Measurements from ENCODE around the gene UBE2J2.
"Not testable (repeated sequence)": the region's sequence is repeated elsewhere in the genome, so short reads cannot be mapped to it uniquely, and the experiment has no call there.

The UBE2J2 gene

DNA sequence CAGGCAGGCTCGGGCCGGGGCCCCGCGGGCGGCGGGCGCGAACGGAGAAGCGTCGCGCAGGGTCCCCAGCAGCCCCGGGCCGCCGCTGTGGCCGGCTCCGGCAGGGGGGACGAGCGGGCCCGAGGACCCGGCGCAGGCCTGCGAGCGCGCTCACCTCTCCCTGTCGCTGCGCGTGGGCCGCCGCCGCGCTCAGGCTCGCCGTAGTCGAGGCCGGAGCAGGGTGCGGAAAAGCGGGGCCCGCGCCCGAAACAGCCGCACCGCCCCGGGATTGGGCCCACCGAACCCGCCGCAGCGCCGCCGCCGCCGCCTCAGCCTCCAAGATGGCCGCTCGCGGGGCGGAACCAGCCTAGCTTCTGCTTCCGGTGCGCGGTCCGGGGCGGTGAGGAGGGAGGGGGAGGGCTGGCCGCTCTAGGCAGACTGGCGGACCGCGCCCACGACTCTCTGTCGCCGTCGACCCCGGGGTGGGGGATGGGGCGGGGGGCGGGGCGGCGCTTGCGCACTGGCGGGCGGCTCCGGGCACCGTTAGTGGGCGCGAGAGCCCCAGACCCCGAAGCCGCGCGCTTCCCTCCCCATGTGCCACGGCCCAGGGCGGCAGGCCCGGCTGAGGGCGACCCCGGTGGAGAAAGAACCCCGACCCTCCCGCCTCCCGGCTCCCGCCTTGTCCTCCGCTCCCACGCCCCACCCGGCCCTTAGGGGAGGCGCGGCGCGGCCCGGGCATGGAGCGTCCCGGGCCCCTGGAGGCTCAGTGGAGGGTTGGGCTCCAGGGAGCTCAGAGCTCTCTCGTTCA, at the start of gene UBE2J2:
TSS of gene UBE2J2 (minus strand) at position 343 of the 787 bp plus-strand sequence. CDS start 5,862 bp downstream, outside the sequence.
- DNase-seq, result peak; percentile 81

GRCh38 chr1:1322952-1323351, 49.3 kb upstream of the UBE2J2 start:
- DNase-seq, result no peak

- no peak for DNase-seq
Measured at GRCh38 chr1:1322418-1322817, 48.8 kb upstream of the UBE2J2 start.

DNA sequence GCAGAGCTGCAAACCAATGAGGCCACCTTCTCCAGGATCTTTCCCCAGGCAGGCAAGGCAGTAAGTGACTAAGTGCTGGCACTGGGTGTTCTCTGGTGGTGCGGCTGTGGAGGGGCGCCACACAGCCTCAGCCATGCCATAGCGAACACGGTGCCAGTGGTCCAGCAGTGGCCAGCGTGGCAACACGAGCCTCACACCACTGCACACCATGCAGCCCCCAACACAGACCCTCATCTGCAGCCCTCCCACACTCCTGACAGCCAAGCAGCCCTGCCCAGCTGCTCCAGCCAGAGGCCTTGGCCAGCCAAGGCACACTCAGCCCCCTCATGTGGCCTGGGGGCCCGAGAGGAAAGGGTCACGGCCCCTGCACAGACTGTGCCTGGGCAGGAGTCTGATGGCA, 47.8 kb upstream of the UBE2J2 start:
- DNase-seq, result no peak

DNA sequence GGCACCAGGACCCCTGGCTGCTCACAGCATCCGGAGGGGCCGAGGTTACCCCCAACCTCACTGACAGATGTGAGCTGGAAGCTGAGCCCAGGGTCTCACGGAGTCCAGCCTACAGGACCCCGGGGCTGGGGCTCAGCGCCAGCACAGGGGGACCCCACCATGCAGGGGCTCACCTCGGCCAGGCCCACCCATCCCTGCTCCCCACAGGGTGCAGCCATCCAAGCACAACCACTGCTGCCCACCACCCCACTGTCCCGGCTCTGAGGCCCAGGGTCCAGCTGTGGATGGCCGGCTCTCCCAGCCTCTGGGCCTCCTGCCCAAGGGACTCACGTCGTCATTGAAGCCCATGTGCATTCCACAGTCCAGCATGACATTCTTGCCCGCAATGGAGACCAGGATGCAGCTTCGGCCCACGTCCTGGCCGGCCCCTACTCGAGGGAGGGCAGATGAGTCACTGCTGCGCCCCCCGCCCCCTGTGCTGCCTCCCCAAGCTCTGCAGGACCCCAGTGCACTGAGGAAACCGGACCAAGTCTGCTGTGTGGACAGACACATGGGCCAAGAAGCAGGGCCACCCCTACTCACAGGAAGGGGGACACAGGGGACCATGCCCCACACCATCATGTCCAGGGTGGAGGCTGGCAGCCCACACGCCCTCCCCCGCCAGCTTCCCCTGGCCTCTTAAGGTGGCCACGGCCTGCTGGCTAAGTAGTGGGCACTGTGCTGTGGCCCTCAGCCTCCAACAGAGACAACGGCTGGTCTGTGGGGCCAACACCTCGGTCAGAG, 47.2 kb upstream of the UBE2J2 start:
- no peak for DNase-seq

- DNase-seq, result no peak
Measured at GRCh38 chr1:1319646-1319941, 45.9 kb upstream of the UBE2J2 start.

DNA sequence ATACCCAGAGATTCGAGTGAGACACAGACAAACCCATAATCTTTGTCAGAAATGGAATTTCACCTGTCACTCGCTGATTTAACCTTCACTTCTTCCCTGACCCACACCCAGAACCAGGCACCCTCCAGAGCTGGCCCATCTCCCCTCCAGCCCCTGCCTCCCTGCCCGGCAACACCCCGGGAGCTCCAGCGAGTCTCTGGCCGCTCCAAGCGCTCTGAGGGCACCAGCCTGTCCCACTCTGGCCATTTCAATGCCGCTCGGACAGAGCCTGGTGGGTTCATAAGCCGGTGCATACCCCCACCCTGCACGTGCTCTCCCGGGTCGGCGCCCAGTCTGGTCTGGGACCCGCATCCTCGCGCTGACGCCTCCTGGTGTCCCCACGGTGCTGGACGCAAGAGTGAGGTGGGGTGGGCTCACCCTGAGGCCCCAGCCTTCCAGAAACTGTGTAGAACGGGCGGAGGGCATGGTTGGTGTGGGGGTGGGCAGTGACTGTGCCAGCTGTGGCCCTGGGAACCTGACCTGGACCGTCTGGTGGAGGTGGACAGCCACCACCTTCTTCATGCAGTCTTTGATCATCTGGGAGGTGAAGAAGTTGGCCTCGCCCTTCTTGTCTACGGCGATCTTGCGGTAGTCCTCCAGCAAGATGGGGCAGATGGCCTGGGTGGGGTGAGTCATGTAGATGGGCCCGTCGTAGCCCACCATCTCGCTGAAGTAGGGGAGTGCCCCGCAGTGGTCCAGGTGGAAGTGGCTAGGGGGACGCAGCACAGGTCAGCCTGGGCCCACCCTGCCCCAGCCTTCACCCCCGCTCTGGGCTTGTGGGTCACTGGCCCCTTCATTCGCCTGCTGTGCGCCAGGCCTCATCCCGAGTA, 45.4 kb upstream of the UBE2J2 start:
- DNase-seq, result no peak

GRCh38 chr1:1318131-1318652, 44.5 kb upstream of the UBE2J2 start:
- peak; percentile 74 for DNase-seq

DNA sequence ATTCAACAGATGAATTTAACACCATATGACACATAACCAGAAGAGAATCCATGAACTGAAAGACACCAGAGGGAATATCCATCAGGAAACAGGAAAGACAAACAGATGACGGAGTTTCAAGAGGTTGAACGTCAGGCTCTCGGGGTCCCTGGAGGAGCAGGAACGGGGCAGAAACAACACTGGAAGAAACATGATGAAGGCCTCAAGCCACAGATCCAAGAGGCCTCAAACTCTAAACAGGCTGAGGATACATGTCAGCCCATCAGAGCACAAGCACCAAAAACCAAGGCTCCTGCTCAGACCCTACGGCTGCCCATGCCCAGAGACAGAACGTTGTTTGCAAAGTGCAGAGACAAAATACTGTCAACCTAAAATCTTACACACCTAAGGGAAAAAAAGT, 43.8 kb upstream of the UBE2J2 start:
- DNase-seq, result no peak

- not testable (repeated sequence) for DNase-seq
Measured at GRCh38 chr1:1316199-1316598, 42.5 kb upstream of the UBE2J2 start.

- DNase-seq, result no peak
Measured at GRCh38 chr1:1315435-1315954, 41.8 kb upstream of the UBE2J2 start.

DNA sequence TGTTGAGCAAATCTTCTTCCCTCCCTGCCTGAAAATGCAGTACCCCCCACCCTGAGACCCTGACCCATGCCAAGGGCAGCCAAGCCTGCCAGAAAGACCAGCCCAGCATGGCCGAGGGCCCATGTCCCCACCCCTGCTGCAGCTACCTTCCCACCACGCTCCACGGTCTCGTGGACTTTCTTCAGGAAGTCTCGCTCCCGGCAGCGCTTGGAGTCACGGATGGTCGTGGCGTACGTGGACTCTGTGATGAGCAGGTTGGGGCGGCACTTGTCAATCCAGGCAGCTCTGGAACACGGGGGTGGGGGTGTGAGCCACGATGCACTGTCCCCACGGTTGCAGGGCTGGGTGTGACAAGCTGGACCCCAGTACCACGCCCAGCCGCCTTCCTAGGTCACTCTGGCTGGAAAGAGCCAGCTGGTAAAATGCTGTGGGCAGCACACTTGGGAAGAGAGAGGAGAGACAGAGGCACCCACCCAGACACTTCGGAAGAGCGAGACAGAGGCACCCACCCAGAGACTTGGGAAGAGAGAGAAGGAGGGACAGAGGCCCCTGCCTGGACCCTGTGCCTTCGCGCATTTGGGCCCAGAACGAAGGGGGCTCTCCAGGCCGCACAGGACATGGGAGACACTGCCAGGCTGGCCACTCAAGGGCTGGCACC, 41.2 kb upstream of the UBE2J2 start:
- DNase-seq, result no peak

DNA sequence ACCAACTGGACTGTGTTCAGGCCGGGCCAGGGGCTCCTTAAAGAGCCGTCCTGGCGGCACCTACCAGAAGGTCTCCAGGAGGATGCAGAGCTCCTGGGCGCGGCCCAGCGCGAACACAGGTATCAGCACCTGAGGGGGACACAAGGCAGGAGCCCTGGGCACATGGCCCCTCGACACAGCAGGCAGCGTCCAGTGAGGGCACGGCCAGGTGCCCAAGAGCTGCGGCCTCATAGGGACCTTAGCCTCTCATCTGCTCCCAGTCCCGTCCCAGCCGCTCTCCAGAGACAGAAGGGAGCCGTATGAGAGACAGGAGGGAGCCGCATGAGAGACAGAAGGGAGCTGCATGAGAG, 40.6 kb upstream of the UBE2J2 start:
- no peak for DNase-seq

GRCh38 chr1:1313500-1314236, 40.0 kb upstream of the UBE2J2 start:
- no peak for DNase-seq

DNA sequence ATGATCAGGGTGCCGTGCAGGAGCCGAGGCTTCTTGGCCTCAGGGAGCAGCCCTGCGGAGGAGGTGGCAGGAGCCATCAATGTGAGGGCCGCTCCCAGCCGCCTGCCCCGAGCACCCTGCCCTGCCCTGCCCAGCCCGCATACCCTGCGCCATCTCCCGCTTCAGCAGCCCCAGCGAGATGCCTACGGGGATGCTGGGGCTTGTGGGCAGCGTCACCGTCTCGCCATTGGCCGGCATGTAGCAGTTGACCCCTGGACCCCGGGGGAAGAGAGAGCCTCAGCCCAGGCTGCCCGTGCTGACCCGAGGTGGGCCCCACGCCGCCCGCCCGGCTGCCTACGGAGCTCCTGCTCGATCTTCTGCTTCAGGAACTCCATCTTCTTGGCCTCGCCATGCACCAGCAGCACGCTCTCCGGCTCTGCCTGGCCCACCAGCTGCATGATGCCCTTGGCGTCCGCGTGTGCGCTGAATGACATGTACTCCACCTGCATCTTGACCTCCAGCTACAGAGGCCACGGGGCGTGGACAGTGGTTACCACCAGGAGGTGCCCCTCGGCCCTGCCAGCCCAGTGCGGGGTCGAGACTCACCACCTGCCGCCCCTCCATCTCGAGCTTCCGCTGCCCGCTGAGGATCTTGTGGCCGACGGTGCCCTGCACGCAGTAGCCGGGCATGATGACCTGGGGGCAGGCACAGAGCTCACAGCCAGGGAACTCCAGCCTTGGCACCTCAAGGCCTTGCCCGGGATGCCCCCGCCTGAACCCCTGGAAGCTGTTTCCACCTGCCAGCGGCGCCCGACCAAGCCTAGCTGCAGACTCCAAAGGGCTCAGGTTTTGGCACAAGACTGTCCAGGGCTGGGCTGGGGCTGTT, 39.0 kb upstream of the UBE2J2 start:
- no peak for DNase-seq

DNA sequence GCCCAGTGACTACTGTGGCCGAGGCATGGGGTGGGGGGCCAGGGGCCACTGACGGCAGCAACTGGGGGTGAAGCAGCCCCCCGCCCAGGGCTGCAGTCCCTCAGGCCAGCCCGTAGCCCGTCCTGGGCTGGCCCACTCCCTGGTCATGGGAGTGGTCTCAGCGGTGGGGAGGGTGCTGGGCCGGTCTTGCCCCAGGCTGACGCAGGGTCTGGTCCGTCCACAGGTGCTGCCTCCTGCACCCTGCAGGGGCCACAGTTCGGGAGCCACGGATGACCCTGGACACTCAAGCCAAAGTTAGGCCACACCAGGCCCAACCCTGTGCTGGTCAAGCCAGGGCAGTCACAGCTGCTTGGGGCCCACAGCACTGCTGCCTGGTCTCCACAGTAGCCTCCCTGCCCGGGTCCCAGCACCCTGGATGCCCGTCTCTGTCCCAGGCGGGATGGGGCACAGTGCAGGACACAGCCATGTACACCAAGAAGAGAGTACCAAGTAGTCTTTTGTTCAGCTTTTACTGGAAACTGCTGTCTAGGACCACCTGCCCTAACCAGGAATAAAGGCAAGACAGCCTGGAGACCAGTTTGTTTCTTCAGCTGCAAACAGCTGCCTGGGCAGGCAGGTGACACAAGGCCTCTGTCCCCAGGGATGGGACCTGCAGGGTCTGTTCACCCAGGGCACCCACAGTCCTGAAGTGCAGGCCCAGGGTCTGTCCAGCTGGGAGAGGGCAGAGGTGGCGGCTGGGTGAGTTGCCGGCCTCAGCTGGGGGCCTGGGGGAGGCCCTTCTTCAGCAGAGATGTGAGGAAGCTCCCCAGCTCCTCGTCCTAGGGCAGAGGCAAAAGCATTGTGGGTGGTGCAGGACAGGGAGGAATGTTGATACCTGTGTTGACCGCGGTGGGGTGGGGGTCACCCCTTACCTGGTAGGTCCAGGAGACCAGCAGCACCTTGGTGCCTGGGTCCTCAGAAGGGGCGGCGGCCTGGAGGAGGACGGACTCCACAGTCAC, 37.8 kb upstream of the UBE2J2 start:
- DNase-seq, result no peak

- no peak for DNase-seq
Measured at GRCh38 chr1:1310476-1311053, 36.9 kb upstream of the UBE2J2 start.

- no peak for DNase-seq
Measured at GRCh38 chr1:1310109-1310385, 36.4 kb upstream of the UBE2J2 start.
